ENCODE data around the gene KIF9.

DNA sequence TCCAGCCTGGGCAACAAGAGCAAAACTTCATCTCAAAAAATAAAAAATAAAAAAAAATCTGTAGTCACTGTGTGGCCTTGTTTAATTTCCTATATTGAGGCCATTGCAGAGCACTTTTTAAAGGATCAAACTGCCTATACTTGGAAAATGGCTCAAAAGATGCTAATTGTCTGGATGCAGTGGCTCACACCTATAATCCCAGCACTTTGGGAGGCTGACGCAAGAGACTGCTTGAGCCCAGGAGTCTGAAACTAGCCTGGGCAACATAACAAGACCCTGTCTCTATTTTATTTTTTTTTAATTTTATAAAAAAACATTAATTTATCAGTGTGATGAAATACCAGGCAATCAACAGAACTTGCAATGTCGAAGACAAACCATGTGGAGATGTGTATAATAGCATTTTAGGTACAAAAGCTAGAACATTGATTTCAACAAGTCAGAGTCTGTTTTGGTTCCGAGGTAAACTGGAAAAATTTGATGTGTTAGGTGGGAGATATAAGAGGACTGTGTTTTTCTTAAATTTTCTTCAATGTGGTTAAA is 71.7 kb downstream of the KIF9 start:
- TF ChIP-seq FOXP1 (CRISPR knock-in tag; IDR thresholded peaks at IDR 0.05; ENCODE audit: borderline replicate concordance) (no peak), CREB1 (CRISPR knock-in tag; IDR thresholded peaks at IDR 0.05) (no peak), ZBTB21 (CRISPR knock-in tag; IDR thresholded peaks at IDR 0.05; ENCODE audit: borderline replicate concordance) (no peak), NR3C1 (CRISPR knock-in tag; conservative IDR thresholded peaks at IDR 0.05; ENCODE audit: low read depth) (no peak), TCF7 (CRISPR knock-in tag; IDR thresholded peaks at IDR 0.05; ENCODE audit: low read depth) (no peak)
- TF ChIP-seq, protein P1, sequence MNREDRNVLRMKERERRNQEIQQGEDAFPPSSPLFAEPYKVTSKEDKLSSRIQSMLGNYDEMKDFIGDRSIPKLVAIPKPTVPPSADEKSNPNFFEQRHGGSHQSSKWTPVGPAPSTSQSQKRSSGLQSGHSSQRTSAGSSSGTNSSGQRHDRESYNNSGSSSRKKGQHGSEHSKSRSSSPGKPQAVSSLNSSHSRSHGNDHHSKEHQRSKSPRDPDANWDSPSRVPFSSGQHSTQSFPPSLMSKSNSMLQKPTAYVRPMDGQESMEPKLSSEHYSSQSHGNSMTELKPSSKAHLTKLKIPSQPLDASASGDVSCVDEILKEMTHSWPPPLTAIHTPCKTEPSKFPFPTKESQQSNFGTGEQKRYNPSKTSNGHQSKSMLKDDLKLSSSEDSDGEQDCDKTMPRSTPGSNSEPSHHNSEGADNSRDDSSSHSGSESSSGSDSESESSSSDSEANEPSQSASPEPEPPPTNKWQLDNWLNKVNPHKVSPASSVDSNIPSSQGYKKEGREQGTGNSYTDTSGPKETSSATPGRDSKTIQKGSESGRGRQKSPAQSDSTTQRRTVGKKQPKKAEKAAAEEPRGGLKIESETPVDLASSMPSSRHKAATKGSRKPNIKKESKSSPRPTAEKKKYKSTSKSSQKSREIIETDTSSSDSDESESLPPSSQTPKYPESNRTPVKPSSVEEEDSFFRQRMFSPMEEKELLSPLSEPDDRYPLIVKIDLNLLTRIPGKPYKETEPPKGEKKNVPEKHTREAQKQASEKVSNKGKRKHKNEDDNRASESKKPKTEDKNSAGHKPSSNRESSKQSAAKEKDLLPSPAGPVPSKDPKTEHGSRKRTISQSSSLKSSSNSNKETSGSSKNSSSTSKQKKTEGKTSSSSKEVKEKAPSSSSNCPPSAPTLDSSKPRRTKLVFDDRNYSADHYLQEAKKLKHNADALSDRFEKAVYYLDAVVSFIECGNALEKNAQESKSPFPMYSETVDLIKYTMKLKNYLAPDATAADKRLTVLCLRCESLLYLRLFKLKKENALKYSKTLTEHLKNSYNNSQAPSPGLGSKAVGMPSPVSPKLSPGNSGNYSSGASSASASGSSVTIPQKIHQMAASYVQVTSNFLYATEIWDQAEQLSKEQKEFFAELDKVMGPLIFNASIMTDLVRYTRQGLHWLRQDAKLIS (CRISPR knock-in tag; IDR thresholded peaks at IDR 0.05; ENCODE audit: borderline replicate concordance) = no peak
- TF ChIP-seq, protein P2, sequence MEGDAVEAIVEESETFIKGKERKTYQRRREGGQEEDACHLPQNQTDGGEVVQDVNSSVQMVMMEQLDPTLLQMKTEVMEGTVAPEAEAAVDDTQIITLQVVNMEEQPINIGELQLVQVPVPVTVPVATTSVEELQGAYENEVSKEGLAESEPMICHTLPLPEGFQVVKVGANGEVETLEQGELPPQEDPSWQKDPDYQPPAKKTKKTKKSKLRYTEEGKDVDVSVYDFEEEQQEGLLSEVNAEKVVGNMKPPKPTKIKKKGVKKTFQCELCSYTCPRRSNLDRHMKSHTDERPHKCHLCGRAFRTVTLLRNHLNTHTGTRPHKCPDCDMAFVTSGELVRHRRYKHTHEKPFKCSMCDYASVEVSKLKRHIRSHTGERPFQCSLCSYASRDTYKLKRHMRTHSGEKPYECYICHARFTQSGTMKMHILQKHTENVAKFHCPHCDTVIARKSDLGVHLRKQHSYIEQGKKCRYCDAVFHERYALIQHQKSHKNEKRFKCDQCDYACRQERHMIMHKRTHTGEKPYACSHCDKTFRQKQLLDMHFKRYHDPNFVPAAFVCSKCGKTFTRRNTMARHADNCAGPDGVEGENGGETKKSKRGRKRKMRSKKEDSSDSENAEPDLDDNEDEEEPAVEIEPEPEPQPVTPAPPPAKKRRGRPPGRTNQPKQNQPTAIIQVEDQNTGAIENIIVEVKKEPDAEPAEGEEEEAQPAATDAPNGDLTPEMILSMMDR (IDR thresholded peaks at IDR 0.05) = no peak
- TF ChIP-seq, protein P3, sequence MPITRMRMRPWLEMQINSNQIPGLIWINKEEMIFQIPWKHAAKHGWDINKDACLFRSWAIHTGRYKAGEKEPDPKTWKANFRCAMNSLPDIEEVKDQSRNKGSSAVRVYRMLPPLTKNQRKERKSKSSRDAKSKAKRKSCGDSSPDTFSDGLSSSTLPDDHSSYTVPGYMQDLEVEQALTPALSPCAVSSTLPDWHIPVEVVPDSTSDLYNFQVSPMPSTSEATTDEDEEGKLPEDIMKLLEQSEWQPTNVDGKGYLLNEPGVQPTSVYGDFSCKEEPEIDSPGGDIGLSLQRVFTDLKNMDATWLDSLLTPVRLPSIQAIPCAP (CRISPR knock-in tag; IDR thresholded peaks at IDR 0.05) = no peak
